ENCODE measurements around the gene OR4C12.
"Not testable (repeated sequence)": the region's sequence is repeated elsewhere in the genome, so short reads cannot be mapped to it uniquely, and the experiment has no call there.

OR4C12 gene

DNA sequence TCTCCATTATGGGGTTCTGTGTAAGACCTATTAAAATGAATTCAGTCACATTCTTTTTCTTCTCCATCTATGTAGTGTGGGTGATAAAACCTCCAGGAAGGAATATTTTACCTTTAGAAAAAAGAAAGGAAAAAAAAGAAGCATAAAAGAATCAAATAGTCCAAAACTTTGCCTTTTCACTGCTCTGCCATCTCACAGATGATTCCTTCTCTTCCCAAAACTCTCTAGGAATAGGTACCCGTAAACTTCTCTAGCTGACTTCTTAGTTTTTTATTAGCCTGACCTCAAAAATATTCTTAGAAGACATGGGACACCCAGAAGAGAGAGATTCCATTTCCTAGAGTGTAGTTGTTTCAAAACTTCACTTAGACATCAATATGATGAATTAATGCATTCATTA is at the start of gene OR4C12:
TSS of gene OR4C12 (minus strand) at position 101 of the 400 bp plus-strand sequence. CDS start at position 67, 34 bp downstream.
- not testable (repeated sequence) for DNase-seq (ENCODE audit: low read depth)

DNA sequence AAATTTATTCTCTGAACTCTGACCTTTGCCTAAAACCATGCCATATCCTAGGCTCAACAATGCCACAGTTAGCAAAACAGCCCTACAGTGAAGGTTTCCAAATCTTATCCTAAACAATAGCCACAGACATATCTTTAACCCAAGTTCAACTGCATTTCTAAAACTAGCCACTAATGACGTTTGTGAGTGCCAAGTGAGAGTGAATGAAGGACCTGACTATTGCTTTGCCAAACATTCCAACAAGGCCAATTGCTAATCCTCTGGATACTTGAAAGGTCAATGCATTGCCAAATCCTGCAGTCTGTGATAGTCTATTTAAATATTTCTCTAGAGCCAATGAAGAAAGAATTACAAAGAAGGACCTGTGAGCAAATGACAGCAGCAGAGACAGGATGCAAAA is 47.9 kb upstream of the OR4C12 start:
- DNase-seq (ENCODE audit: low read depth), result no peak

DNA sequence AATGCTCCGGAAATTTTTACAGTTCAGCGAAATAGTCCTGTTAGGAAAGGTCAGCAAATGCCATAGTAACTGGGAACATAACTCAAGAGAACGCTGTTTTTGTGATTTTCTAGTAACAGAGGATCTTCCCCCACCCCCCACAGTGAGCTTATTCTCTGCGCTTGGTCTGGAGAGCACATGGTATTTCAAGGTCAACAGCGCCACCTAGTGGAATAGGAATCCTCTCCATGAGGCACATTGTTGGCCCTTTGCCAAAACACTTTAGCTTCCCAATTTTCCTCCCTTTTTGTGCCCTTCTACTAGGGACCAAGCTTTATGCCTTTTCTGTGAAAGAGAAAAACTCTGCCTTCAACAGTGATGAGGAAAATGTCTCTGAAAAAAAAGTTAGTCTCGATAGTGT is 13.2 kb upstream of the OR4C12 start:
- no peak for DNase-seq (ENCODE audit: low read depth)

DNA sequence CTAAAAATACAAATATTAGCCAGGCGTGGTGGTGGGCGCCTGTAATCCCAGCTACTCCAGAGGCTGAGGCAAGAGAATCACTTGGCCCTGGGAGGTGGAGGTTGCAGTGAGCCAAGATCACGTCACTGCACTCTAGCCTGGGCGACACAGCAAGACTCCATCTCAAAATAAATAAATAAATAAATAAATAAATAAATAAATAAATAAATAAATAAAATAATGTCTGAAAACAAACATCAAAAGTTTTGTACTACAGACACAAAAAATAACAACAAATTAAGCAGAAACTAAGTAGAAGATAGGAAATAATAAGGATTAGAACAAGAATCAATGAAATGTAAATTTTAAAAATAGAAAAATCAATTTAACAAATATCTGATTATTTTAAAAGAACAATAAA is 8.9 kb downstream of the OR4C12 start:
- not testable (repeated sequence) for DNase-seq (ENCODE audit: low read depth)

DNA sequence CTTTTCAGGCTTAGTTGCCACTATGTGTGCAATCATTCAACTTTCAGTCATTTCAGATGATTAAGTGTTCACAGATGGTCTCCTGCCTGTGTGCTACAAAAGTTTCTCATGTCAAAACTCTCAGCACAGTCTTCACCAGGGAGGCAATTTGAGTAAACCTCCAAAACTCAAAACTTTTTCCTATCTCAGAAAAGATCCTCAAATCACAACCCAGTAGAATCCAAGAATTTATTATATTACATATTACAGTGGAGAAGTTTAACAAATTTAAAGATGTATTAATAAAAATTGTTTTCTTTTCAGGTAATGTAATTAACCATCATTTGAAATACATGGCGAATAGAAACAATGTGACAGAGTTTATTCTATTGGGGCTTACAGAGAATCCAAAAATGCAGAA is 30.2 kb downstream of the OR4C12 start, which contains the start of gene OR4C13:
TSS of gene OR4C13 (plus strand) at position 301 of the 400 bp plus-strand sequence. CDS start at position 333, 32 bp downstream.
- no peak for DNase-seq (ENCODE audit: low read depth)

DNA sequence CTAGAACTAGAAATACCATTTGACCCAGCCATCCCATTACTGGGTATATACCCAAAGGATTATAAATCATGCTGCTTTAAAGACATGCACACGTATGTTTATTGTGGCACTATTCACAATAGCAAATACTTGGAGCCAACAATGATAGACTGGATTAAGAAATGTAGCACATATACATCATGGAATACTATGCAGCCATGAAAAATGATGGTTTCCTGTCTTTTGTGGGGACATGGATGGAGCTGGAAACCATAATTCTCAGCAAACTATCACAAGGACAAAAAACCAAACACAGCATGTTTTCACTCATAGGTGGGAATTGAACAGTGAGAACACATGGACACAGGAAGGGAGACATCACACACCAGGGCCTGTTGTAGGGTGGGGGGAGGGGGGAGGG is 33.6 kb downstream of the OR4C12 start:
- not testable (repeated sequence) for DNase-seq (ENCODE audit: low read depth)
